Stimulated activated CD4-positive, alpha-beta T cell treated with anti-CD3 and anti-CD28 coated beads, Interleukin-15, amount 100 ng/mL, for 1 hour (primary cell): ENCODE data around the gene SLC35E1.
A peak's percentile ranks its signal among the peaks of the same experiment; 100 is the strongest.

Source experiments
- DNase-seq, 2 donors: peaks; one replicate each; pipeline ENCODE4 v3.0.0-alpha.2; 2020; ENCODE audit warnings: low read depth in 1 of 2, low spot score in 1 of 2

SLC35E1 gene

DNA sequence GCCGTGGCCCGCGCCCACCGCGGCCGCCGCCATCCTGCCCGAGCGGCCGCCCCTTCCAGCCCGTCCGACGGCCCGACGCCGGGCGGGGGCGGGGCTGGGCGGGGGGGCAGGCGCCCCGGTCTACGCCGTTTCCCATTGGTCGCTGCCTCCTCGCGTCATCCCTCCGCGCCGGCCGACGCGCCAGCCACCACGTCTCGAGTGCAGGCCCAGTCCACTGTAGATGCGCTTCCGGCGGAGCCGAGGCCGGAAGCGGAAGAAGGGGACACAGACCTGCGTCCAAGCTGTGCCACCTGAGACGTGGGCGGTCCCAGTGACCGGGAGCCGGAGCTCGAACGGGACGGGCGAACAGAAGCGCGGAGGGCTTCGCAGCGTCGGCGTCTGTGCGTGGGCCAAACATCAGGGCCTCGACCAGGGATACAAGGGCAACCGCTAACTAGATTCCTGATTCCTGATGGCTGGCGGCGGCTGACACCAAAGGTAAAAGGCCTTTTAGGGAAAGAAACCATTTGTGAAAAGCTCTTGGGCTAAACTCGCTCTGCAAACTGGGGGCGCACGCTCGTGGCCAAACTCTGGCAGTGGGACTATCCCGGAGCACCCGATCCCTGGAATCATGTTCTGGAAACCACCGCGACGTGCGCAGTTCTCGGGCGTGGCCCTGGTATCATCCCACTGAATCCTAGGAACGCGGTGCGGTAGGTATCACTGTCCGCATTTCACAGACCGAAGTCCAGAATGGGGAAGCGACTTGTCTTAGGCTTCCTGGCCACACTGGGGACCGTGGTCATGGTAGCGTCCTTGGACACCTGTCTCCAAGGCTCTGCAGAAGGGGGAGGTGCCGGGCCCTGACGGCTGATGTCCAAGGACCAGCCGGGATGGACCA is at the start of gene SLC35E1:
Gene SLC35E1 (minus strand): TSS at position 84 of the 880 bp plus-strand sequence. CDS start 51 bp downstream, at position 33.
- peak; percentile 81 to 85 for DNase-seq

DNA sequence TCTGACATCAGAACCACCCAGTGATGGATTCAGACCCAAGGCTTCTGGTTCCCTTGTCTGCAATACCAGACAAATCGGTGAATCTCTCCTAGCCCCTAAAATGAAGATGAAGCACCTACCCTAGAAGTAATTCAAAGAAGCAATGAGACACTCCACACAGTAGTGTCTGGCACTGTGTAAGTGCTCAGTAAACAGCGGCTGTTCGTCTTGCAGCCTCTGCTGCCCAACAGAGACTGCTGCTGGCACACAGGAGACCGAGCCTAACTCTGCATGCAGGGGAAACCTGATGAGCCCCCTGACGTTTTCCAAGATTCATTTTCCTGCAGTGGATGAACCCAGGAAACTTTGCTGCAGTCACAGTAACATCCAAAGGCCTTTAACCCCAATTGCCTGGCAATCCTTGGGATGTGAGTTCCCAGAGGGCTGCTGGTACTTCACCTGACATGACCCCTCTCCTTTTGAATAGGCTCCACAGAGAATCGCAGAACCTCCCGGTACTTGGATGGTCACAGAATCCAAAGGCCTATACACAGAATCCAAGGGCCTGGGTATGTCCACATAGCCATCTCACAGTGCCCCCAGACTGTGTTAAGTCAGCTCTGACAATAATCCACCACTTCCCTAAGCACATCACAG is 49.1 kb upstream of the SLC35E1 start:
- no peak for DNase-seq

DNA sequence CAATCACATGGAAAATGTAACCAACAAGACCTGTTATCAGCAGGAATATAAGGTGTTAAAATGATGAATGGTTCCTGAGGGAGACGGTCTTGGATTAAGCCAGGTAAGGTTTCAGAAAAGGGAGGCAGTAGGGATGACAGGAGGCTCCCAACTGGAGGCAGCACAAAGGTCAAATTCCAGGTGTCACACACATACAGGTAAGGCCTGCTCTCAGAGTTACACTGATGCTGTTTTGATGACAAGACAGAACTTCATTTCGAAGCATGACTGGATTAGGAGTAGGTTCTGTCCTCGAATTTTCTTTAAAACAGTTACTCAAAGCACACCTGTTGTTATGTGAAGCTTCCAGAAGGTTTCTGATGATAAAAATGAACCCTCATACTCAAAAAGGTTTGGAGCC is 48.4 kb upstream of the SLC35E1 start:
- no peak for DNase-seq

DNA sequence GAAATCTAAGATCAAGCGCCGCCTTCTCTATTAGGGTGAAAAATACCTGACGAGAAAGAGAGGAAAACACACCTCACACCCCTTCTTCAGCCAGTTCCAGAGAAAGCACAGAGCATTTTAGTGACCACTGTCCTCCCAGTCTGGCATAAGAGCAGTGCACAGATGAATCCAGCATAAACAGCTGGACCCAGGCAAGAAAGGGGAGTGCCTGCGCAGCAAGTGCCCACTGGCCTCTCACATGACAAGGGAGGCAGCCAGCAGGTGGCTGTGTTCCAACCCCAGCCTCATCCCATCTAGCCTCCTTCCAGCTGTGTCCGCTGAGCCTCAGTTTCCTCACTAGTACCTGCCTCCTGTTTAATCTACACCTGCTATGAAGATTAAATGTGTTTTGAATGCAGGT is 47.8 kb upstream of the SLC35E1 start:
- no peak for DNase-seq

DNA sequence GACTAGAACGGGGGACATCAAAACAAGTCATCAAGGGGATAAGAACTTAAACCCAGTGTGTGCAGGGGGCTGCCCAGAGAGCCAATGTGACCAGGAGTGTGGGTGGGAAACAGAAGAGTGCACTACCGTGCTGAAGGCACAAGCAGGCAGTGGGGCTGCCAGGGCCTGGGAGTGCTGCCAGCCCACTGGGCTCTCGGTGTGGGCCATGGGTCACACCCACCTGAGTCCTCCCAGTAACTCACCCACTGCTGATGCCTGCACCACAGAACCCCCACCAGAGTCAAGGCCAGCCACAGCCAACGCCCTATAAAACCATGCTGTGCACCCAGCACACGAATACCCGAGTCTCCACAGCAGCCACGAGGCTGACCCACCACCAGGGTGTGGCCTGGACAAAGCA is 47.2 kb upstream of the SLC35E1 start:
- no peak for DNase-seq

DNA sequence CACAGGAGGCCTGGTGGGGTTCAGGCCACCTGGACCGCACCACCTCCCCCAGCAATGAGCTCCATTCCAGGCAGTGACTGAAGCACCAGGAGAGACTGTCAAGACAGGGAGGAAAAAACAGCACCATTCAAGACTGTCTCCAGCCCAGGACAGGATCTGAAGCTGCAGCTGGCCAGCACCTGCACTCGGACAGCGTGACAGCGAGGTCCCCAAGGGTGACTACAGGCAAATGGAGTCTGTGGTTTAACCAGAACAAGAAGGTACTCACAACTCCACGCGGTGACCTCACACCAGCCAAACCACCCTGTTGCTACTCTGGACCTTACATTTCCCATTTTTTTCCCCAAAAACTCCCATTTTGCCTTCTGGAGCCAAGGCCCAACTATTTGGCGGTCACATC is 46.0 kb upstream of the SLC35E1 start:
- DNase-seq, result no peak

DNA sequence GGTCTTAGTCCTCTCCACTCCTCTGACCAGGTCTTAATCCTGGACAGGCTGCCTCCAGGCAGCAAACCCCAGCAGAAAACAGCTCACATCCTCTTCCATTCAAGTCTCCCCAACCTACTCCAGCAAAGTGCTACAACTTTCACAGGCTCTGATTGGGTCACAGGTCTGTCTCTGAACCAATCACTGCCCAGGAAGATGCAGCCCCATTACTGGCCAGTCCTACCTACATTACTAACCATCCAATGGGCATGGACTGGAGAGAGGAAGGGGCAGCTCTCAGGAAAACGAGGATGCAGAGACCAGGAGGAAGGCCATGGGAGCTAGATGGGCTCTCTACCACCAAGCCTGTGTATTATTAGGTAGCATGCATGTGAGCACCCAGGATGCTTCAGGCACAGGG is 43.6 kb upstream of the SLC35E1 start:
- DNase-seq, result no peak

DNA sequence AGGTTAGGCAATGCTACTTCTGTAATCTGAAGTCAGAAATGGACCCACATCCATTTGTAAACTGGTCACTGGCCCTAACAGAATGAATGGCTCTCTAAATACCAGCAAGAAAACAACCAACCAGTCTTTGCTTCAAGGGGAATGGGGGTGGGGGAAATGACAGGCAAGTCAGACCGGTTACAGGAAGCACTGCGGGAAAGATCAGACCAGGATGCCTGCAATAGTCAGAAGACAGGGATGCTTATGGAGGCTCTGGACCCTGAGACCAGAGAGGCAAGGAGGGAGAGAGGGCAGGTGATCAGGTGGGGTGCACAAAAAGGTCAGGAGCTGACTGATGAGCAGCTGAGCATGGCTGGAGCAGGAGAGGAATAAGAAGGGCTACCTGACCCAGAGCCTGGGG is 42.7 kb upstream of the SLC35E1 start:
- no peak for DNase-seq

DNA sequence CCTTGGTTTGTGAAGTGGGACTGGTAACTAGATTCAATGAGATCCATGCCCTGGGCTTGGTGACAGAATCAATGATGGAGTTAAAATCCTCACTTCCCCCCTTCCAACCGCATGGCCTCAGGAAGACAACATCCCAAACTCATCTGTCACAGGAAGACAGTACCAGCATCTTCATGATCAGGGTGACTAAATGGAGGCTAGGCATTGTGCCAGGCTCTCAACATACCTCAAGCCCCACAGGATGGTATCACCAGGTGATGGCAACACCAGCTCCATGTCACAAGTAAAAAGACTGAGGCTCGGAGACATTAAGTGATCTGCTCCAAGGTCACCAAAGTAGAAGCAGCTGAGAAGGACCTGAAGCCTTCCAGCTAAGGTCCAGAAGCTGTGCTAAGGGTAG is 41.6 kb upstream of the SLC35E1 start:
- DNase-seq, result no peak

DNA sequence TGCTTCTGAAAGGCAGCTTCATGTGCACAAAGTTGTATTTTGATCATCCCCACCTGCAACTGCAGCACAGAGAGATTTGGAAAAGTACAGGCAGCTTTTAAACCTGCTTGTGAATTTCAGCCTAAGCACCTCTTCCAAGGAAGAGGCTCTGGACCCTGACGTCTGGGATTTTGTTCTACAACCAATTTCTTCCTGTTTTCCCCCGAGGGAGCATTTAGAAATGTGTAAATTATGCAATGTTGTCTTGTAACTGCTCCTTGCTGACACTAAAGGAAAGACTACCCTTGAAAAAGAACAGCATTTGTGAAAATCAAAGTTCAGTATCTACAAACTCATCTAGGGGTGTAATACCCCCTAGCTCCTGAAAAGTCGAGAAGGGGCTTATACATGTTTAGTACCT is 40.4 kb upstream of the SLC35E1 start:
- DNase-seq, result no peak

DNA sequence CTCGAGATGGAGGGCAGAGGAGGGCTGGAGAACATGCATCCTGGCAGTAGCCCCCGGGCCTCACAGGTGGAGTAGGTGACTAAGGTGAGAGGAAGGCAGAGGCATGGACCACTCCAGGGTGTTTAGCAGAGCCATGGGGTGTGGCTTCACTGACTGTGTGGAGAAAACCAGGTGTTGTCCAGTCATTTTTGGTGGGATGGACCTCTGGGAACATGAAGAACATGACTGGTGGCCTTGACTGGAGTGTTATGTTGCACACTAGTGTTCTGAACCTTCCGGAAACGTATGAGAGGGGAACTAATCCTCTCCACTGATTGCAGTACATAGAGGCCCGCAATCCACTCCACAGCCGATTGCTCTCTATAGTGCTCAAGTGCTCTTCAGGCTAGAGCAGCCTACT is 38.9 kb upstream of the SLC35E1 start:
- DNase-seq, result no peak

DNA sequence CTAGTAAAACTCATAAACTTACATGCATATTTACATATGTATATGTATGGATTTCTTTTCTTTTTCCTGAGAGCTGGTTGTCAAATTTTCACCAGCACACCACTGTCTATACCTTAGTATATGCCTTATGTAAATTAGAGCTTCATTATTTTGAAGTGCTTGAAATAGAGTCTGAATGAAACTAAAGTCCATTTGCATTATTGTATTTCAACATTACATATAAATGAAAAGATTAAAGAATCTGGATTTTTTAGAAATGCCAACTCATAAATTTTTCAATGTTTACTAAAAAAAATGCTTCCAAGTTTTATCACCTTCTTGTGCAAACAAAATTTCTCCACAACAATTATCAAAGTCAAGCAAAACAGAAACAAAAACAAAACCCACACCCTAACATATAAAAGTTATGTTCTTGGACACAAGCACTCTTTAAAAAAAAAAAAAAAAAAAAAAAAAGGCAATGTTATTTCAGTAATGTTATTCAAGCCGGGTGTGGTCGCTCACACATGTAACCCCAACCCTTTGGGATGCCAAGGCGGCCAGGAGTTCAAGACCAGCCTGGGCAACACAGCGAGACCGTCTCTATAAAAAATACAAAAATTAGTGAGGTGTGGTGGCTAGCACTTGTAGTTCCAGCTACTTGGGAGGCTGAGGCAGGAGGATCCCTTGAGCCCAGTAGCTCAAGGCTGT is 37.4 kb upstream of the SLC35E1 start:
- no peak for DNase-seq

DNA sequence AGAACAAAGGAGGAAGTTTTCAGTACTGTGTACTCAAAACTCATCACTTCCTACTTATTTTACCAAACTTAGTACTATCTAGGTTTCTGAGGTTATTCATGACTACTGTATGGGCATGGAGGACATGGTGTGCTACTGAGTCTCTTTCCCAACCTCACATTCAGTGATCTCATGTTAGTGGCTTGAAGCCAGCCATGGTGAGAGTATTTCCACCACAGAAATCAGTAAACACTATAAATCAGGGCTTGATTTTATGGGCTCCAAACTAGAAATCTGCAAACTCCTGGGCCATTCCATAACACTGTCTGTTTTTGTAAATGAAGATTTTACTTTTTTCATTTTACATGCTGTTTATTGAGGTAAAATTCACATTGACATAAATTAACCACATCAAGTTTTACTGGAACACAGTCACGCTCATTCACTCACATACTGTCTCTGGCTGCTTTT is 36.1 kb upstream of the SLC35E1 start:
- DNase-seq, result no peak

DNA sequence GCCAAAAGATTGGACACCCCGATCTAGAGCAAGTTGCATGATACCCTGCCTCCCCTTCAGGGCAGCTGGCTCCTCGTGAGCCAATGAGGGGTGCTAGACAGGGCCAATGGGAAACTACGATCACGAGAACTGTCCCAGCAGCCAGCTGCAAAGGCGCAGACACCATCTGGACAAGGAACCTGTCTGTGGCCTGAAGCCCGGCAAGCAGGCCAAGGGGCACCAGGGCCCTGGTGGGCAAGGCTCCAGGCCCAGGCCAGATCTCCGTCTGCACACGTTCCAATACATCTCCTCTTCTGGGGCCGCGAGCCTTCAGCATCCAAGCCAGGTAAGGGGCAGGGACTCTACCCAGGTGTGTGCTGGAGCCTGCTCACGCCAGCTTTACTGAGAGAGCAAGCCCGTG is 35.6 kb upstream of the SLC35E1 start:
- no peak for DNase-seq

DNA sequence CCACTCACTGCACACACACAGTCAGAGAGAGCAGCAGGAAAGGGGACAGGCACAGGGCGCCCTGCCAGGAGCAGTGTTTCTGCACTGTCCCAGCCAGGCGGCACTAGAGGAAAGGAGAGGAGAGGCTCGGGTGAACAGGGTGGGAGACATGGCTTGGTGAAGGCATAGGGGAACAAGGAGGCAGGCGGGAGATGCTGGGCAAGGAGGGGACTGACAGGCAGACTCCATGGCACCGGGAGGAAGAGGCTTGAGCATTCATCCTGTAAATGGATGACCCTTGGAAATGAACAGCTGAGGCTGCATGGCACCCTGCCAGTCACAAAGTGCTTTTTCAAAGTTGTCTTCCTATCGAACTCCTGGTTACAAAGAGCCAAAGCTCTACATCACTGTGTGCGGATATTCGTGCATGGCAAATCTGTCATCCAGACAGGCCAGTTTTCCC is 33.4 kb upstream of the SLC35E1 start:
- DNase-seq, result no peak

DNA sequence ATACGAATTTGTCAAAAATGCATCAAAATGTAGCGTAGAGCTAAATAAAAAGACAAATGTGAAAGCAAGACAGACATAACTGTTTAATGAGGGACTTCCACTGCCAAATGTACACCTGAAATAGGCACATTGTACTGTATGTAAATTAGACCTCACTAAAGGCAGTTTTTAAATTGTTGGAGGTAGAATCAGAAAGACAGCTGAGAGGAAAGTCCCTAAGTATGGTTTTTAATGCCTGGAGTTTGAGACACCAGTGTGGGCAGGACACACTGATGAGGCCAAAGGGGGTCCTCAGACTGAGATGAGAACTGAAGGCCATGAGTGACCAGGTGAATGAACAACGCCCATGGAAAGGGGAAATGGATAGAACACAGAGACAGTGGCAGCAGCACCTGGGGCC is 32.9 kb upstream of the SLC35E1 start:
- no peak for DNase-seq

DNA sequence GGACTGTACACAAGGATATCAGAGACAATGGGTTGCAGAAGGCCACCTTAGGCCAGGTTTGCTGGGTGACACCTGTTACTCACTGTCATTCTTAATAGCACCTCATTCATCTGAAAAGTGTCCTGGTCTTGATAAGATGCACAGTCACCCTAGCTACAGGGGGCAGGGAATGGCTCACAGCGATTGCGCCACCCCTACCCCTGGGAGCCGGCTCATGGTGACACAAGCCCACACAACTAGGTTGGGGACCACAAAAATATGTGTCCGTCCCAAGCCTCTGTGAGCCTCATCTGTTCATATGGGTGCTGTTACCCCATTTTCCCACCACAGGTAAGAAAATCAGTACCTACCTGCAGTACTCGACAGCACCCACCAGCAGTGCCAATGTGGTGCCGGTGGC is 32.4 kb upstream of the SLC35E1 start:
- DNase-seq, result no peak

DNA sequence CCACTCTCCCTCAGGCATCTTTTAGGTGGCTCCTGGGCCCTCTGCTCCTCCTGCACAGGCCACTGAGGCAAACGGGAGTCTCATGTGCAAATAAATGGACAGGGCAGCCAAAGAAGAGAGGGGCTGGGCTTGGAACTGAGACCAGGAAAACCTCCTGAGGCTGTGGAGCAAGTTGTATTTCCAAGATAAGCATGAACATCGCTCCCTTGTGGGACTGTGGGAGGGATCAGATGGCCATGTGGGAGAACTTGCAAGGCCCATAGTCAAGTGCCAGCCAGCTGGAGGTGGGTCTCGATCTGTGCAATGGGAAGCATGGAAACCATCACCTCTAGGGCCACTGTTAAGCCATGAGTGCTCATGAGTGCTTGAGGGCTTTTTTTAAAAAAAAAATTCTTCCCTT is 30.9 kb upstream of the SLC35E1 start:
- no peak for DNase-seq

DNA sequence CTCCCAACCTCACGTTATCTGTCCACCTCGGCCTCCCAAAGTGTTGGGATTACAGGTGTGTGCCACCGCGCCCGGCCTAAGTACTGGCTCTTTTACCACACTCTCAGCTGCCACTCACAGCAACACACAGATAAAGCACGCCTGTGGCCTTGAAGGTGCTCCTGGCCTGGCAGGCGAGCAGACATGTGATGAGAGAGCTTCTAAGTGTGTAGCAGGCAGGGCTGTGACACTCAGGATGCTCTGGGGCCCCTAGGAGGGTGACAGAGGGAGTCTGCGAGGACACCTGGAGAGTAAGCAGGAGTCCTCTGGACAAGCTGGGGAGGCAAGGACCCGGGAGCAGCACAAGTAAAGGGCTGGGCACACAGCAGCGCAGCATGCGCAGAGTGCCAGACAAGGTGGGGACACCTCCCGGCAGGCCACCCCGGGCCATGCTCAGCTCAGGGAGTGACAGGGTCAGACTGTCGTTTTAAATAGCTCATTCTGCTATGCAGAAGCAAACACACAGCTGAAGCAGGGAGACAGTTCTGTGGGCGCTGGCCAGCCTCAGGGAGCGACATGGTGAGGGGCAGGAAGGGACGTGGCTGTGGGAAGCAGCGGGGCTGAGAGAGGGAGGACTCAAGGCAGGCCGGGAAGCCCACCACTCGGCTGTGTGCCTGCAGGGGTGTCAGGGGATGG is 29.3 kb upstream of the SLC35E1 start:
- no peak for DNase-seq

DNA sequence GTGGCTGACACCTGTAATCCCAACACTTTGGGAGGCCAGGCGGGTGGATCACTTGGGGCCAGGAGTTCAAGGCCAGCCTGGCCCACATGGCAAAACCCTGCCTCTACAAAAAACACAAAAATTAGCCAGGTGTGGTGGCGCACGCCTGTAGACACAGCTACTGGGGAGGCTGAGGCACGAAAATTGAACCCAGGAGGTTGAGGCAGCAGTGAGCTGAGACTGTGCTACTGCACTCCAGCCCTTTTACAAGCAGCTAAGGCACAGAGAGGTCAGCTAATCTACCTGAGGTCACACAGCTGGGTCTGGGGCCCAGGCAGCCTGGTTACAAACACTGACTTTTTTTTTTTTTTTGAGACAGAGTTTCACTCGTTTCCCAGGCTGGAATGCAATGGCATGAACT is 28.6 kb upstream of the SLC35E1 start:
- no peak for DNase-seq

DNA sequence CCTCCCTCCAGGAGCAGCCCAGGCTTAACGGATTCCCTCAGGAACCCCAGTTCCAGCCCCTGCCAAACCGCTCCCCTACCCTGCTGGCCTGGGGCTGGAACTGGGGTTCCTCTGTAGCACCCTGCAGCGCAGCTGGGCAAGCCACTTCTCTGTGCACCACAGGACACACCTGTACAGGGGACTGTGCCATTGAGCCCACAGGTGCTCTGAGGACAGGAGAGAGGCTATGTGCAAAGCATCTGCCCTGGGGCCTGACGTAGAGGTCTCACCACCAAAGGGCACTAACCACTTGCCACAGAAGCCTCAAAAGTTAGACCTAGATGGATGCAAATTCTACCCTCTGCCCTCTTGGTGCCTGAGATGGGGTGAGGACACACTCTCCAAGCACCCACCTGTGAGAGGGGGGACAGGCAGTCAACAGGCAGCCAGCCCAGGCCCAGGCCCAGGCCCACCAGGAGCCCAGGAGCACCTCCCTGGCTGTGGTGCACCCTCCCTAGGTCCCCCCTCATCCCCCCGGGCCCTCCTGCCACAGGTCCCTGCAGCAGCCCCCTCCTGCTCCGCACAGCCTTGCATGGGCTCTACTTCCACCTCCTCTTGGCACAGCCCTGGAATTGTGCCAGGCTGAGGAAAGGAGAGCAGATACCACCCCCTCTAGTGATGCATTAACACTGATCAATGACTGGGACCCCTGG is 27.6 kb upstream of the SLC35E1 start:
- no peak for DNase-seq
